HAP-1 (cell line): ENCODE measurements around the gene FERMT1.

Experiments
- DNase-seq, 2 experiments: peaks; one replicate each; pipeline ENCODE4 v3.0.0-alpha.2; 2016 to 2020; ENCODE audit warnings: low spot score in 2 of 2
- H3K27me3 ChIP-seq: fragments of 250-450 bp; sonication (Bioruptor Pico); 2 replicates; pipeline ENCODE4 v1.5.1; 2020; ENCODE audit warnings: low read depth, mild to moderate bottlenecking, moderate library complexity
- H3K36me3 ChIP-seq: fragments of 250-450 bp; sonication (Bioruptor Pico); replicated peaks from 2 replicates; pipeline ENCODE4 v1.5.1; 2020; ENCODE audit warnings: mild to moderate bottlenecking
- H3K4me1 ChIP-seq: fragments of 250-450 bp; sonication (Bioruptor Pico); 2 replicates; pipeline ENCODE4 v1.5.1; 2020; ENCODE audit warnings: mild to moderate bottlenecking
- H3K4me3 ChIP-seq: fragments of 250-450 bp; sonication (Bioruptor Pico); 2 replicates; pipeline ENCODE4 v1.5.1; 2020; ENCODE audit warnings: mild to moderate bottlenecking, moderate library complexity
- H3K9me3 ChIP-seq: fragments of 250-450 bp; sonication (Bioruptor Pico); 2 replicates; pipeline ENCODE4 v1.5.1; 2020; ENCODE audit warnings: mild to moderate bottlenecking, moderate library complexity
- in situ Hi-C: fragments of 300-500 bp; cut with MboI; formaldehyde crosslinking; loops from 3 replicates; pipeline ENCODE4 v1.14.3; 2020; ENCODE audit warnings: low sequenced_read_pairs, inconsistent platforms, mixed read lengths

The FERMT1 gene

DNA sequence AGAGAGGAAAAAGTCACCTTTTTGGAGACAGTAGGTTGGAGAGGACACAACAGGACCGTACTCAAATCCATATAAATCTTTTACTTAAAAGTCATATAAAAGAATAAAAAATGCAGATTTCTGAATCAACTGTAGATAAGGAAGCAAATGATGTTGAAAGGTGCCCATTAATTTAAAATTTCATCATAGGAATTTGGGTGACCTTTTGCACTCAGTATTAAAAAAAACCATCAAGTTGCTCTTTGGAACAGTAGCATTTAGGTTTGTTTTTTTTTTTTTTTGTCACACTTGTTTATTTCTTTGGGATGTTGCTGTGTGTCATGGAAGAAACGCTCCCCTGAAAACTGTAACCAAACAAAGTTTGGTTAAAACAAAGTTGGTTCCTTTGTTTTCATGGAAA, 48.0 kb downstream of the FERMT1 start:
- Histone ChIP-seq H3K36me3 (peaks cover 37% of the 10 kb centered on the region), H3K4me3 (no peak overlapping the region), H3K9me3 (no peaks in the 10 kb centered on the region), H3K27me3 (no peaks in the 10 kb centered on the region), H3K4me1 (no peaks in the 10 kb centered on the region)
- in situ Hi-C loops: no loop called here
- DNase-seq: no peak

DNA sequence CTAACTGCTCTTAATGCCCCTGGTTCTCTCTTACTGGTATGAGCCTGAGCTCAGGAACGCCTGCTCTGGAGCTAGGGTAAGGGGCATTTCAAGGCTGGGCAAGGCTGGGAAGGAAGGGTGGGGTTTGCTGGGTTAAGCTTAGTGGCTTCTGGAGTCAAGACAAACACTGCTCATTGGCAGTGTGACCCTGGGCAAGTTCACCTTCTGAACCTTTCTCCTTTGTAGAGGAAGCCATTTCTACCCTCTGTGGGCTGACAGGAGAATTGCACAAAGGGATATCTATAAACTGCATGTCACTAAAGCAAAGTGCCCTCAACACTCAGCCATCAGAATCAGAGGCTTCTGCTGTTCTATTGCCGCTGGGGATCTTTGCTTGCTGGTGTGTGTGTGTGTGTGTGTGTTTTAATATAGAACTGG, 48.7 kb downstream of the FERMT1 start:
- Histone ChIP-seq H3K4me1 (no peaks in the 10 kb centered on the region), H3K9me3 (no peaks in the 10 kb centered on the region), H3K27me3 (no peaks in the 10 kb centered on the region), H3K36me3 (peaks cover 34% of the 10 kb centered on the region), H3K4me3 (no peak overlapping the region)
- in situ Hi-C loops: no loop called here
- DNase-seq: no peak

DNA sequence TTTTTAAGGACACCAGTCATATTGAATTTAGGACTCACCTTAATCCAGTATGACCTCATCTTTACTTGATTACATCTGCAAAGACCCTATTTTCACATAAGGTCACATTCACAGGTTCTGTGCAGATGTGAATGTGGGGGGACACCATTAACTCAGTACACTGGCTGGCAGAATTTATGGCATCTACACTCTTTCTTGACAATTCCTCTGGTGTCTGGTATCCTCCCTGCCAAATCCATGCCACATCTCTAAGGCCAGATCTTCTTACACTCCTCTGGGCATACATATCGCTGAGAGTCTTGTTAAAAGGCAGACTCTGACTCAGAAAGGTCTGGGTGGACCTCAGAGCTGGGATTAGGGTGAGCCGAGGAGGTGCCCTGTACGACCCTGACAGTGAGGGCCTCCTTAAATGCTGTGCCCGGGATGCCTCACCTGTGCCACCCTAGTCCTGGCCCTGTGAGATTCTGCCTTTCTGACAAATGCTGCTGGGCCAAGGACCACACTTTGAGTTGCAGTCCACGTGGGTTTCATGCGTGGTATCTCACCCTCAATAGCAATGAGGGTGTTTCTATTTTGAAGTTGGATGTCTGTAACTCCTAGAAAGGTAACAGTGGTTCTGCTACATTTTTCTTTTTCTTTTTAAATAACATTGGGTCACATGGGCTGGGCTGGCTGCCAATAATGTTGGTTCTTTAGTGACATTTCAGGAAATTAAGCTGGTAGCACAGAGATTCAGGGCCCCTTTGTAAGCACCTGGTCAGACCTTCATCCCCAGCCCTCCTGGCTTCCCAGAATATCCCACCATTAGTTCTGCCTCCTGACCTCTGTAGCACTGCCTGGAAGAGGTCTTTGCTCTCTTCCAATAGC, 51.8 kb downstream of the FERMT1 start:
- in situ Hi-C loops: no loop called here
- peaks cover 19% of the 10 kb centered on the region for H3K36me3 ChIP-seq
- peaks cover 4% of the 10 kb centered on the region for H3K4me1 ChIP-seq
- H3K27me3 ChIP-seq: no peaks in the 10 kb centered on the region
- DNase-seq: no peak
- H3K4me3 ChIP-seq: no peak overlapping the region
- no peaks in the 10 kb centered on the region for H3K9me3 ChIP-seq

DNA sequence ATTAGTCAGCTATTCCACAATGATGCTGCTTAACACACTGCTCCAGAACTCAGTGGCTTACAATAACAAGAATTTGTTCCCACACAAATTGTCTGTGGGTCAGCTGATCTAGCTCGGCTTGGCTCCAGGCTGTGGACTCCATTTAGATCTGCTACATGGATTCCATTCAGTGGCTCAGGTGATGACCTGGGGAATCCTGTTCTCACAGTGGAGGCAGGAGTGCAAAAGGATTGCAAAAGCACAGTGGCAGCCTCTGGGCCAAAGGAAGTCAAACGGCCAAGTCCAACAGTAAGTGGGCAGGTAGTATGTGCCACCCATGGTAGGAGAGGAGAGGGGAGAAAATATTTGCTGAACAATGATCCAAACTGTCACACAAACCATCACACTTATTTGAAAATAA, 53.2 kb downstream of the FERMT1 start:
- H3K4me3 ChIP-seq: no peak overlapping the region
- DNase-seq: no peak
- peaks cover 10% of the 10 kb centered on the region for H3K36me3 ChIP-seq
- peaks cover 4% of the 10 kb centered on the region for H3K4me1 ChIP-seq
- in situ Hi-C loops: no loop called here
- no peaks in the 10 kb centered on the region for H3K9me3 ChIP-seq
- no peaks in the 10 kb centered on the region for H3K27me3 ChIP-seq

DNA sequence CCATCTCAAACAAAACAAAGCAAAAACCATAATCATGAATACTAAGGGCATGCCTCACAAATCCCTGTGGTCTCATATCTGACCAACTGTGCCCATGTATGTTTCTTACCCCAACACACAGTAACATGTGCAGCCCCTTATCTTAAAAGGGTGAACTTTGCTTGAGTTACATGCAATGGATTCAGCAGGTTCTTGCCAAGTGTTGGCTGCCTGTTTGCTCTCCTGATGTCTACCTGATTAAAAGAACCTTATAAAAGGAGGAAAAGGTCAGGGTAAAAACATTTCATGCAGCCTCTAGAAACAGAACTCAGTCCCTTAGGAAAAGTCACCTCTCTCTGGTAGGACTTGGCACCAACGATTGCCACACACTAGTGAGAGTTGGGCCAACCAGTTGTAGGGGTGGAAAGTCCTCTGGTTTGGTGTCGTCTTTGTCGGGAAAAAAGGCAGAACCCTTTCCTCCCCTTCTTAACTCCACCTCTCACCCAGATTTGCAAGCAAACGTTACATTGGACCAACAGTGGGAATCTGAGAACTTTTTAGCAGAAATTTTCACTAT, 55.0 kb downstream of the FERMT1 start:
- Histone ChIP-seq H3K9me3 (no peaks in the 10 kb centered on the region), H3K4me1 (peaks cover 4% of the 10 kb centered on the region), H3K4me3 (no peak overlapping the region), H3K36me3 (peaks cover 1% of the 10 kb centered on the region; the same call in 1 of the 2 replicates), H3K27me3 (no peaks in the 10 kb centered on the region)
- in situ Hi-C loops: no loop called here
- DNase-seq: no peak

DNA sequence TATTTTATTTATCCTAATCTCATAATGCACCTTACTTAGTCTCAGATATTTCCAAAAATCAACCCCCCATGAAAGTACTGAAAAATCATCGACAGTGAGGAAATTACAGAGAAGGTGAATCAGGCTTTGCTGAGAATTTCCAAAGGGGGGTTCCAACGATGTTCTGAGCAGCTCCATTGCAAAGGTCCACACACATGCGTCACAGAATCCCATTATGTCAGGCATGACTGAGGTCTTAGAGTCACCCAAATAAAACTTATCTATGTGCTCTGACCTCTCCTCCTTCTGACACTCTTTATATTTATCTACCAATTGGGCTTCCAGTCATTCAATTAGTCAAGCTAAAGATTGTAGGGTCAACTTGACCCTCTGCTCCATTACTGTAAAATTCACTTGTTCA, 56.2 kb downstream of the FERMT1 start:
- Histone ChIP-seq H3K4me3 (no peak overlapping the region), H3K9me3 (no peaks in the 10 kb centered on the region), H3K27me3 (no peaks in the 10 kb centered on the region), H3K36me3 (no peaks in the 10 kb centered on the region), H3K4me1 (peaks cover 4% of the 10 kb centered on the region)
- in situ Hi-C loops: no loop called here
- DNase-seq: no peak

DNA sequence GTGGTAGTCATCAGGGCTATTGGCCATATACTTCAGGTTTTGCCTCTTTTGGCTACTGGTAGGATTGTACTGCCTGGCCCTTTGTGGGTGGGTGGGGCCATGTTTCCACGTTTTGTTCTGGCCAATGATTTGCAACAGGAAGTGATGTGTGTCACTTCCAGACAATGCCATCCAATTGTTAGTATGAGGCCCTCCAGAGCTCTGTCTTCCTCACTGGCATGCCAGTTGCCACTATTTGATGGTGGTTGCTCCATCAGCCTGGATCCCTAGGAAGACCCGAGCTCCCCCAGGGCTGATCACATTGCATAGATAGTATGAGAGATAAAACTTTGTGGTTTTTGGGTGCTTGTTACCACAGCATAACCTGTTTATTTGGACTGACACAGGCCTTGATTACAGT, 61.3 kb downstream of the FERMT1 start:
- in situ Hi-C loops: no loop called here
- no peaks in the 10 kb centered on the region for H3K27me3 ChIP-seq
- no peaks in the 10 kb centered on the region for H3K36me3 ChIP-seq
- no peak for DNase-seq
- no peaks in the 10 kb centered on the region for H3K9me3 ChIP-seq
- no peak overlapping the region for H3K4me3 ChIP-seq
- H3K4me1 ChIP-seq: no peaks in the 10 kb centered on the region

DNA sequence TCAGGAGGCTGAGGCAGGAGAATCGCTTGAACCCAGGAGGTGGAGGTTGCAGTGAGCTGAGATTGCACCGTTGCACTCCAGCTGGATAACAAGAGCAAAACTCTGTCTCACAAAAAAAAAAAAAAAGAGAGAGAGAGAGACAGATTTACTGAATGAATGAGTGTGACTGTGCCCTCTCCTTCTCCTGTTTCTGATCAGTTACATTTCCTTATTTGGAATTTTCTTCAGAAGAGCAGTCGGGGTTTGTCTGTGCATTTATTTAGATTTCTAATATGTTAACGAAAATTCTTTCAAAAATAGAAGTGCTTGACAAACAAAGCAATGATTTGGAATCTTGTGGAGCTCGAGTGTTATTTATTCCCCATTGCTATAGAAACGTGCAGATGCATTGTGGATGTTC, 62.6 kb downstream of the FERMT1 start:
- no peak overlapping the region for H3K4me3 ChIP-seq
- in situ Hi-C loops: no loop called here

DNA sequence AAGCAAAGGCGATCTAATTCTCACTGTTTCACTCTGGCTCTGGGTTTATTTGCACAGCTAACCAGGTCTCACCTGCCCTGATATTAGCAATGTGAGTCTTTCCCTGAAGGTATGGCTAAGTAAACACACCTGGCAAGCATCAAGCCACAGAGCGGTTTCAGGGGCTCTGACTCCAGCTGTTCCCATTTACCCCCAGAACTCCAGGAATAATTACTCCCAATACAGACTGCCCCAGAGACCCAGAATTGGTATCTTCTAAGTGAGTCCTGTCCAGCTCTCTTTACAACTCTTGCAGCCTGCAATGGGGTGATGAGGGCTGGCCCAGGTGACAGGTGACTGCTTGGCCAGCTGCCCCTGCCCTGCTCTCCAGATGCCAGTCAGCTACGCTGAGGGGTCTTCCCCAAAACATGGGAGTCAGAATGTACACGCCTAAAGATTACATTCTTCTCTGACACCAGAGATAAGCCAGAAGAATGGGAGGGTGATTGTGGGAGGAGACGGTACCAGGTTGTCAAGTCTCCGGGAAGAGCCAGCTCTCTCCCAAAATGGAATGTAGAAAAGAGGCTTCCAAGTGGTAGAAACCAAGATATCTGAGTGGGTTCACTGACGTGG, 64.0 kb downstream of the FERMT1 start:
- H3K4me1 ChIP-seq: no peaks in the 10 kb centered on the region
- H3K36me3 ChIP-seq: no peaks in the 10 kb centered on the region
- no peaks in the 10 kb centered on the region for H3K27me3 ChIP-seq
- in situ Hi-C loops: no loop called here
- H3K9me3 ChIP-seq: no peaks in the 10 kb centered on the region
- H3K4me3 ChIP-seq: no peak overlapping the region
- no peak for DNase-seq

More for the DNA sequence above, 62.6 kb downstream of the FERMT1 start:
- Histone ChIP-seq H3K4me1 (no peaks in the 10 kb centered on the region), H3K36me3 (no peaks in the 10 kb centered on the region), H3K27me3 (no peaks in the 10 kb centered on the region), H3K9me3 (no peaks in the 10 kb centered on the region)
- DNase-seq: no peak

DNA sequence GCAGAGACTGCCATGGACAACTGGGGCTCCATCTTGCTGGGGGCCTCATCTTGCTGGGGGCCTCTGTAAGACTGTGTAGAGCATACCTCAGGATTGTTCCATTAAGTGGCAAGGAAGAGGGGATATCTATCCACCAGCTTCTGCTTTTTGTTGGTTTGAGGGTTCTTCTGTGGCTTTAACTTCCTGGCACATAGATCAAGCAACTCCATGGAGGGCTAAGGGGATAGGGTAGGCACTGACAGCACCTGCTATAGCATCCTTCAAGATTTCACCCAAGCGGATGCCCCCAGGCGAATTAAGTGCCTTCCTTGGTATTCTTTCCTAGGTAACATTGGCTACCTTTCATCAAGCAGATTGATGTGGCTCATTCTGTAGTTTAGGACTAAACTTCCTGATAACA, 65.1 kb downstream of the FERMT1 start:
- no peak overlapping the region for H3K4me3 ChIP-seq
- no peaks in the 10 kb centered on the region for H3K9me3 ChIP-seq
- peaks cover under 1% of the 10 kb centered on the region; the same call in 1 of the 2 replicates for H3K27me3 ChIP-seq
- no peak for DNase-seq
- in situ Hi-C loops: no loop called here
- H3K36me3 ChIP-seq: no peaks in the 10 kb centered on the region
- H3K4me1 ChIP-seq: no peaks in the 10 kb centered on the region

DNA sequence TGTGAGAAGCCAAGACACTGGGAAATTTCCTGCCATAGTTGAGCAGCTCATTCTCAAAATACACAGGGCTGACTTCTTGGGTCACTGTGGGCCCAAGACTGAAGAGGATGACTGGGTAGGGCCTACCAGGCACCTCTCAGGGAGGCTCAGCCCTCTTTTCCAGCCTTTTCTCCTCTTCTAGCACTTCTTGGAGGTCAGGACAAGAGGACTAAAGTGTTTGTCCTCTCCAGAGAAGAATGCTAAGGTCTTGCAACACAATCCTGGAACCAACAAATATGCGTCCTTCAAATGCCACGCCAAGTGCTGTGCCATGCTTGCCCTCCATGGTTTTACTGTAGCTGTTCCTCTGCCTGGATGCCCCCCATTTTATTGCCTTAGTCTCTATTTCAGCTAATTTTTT, 65.7 kb downstream of the FERMT1 start:
- no peak for DNase-seq
- in situ Hi-C loops: no loop called here
- H3K4me3 ChIP-seq: no peak overlapping the region
- H3K4me1 ChIP-seq: no peaks in the 10 kb centered on the region
- H3K36me3 ChIP-seq: no peaks in the 10 kb centered on the region
- H3K9me3 ChIP-seq: no peaks in the 10 kb centered on the region
- H3K27me3 ChIP-seq: peaks cover 6% of the 10 kb centered on the region; the same call in 1 of the 2 replicates

DNA sequence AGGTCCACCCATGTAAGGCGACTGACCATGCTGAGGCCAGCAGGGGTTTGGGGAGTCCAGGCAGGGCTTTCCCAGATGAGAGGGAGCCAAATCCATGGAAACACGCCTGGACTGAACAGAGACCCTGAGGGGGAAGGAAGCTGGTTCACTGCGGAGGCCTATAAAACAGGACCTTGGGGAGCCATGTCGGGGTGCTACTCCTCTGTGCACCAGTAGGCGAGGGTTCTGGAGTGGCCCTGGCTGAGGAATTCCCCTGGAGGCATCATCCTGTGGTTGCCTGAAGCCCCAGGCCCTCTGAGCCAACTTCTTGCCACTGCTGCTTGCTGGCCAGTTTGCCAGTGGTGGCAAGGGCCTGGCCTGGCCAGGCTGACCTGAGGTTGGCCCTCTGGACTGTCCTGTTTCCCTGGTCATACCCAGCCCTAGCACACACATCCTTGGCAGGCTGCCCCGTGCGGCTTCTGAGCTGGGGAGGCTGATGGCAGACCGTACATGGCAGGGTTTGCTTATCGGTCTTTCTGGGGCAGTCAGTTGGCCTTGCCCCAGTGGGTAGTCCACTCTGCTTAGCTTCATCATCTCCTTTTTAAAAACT, 66.8 kb downstream of the FERMT1 start:
- no peak for DNase-seq
- in situ Hi-C loops: no loop called here
- H3K36me3 ChIP-seq: no peaks in the 10 kb centered on the region
- H3K4me3 ChIP-seq: no peak overlapping the region
- peaks cover 7% of the 10 kb centered on the region; the same call in 1 of the 2 replicates for H3K27me3 ChIP-seq
- H3K9me3 ChIP-seq: no peaks in the 10 kb centered on the region
- no peaks in the 10 kb centered on the region for H3K4me1 ChIP-seq

DNA sequence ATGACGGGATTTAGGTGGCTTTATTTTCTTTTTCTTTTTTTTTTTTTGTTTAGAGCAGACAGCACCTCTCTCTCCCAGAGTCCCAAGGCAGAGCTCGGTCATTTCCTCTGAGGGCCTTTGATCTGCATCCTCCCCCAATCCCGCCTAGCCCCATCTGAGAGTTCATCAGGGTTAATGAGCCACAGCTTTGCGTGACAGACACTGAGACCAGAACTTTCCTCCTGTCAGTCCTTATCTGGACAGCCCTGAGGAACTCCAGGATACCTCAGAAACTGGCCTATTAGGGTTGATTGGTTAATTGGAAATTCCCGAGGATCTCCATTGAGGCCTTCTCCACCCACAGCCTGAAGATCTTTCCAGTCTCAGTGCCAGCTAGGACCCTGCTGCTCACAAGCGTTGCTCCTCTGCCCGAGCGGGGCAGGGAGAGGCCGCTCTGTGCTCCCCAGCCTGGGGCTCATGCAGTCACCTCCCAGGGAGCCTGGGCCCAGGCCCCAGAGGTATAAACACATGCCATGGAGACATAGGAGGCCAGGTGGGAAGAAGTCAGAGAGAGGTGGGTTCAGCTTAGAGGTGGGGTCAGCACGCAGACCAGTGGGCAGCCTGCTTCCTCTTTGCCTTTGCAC, 67.6 kb downstream of the FERMT1 start:
- in situ Hi-C loops: no loop called here
- Histone ChIP-seq H3K9me3 (no peaks in the 10 kb centered on the region), H3K27me3 (peaks cover 11% of the 10 kb centered on the region; the same call in 1 of the 2 replicates), H3K4me1 (no peaks in the 10 kb centered on the region), H3K4me3 (no peak overlapping the region), H3K36me3 (no peaks in the 10 kb centered on the region)
- no peak for DNase-seq
